Stimulated activated CD8-positive, alpha-beta memory T cell treated with anti-CD3 and anti-CD28 coated beads, Interleukin-7, amount 100 ng/mL, for 48 hours (primary cell): ENCODE data around the gene ARSK.

Experiments
- DNase-seq, 2 donors: peaks; one replicate each; pipeline ENCODE4 v3.0.0-alpha.2; 2020; ENCODE audit warnings: low read depth in 1 of 2; ENCODE audit errors: extremely low read depth in 1 of 2

ARSK gene, protein sequence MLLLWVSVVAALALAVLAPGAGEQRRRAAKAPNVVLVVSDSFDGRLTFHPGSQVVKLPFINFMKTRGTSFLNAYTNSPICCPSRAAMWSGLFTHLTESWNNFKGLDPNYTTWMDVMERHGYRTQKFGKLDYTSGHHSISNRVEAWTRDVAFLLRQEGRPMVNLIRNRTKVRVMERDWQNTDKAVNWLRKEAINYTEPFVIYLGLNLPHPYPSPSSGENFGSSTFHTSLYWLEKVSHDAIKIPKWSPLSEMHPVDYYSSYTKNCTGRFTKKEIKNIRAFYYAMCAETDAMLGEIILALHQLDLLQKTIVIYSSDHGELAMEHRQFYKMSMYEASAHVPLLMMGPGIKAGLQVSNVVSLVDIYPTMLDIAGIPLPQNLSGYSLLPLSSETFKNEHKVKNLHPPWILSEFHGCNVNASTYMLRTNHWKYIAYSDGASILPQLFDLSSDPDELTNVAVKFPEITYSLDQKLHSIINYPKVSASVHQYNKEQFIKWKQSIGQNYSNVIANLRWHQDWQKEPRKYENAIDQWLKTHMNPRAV

DNA sequence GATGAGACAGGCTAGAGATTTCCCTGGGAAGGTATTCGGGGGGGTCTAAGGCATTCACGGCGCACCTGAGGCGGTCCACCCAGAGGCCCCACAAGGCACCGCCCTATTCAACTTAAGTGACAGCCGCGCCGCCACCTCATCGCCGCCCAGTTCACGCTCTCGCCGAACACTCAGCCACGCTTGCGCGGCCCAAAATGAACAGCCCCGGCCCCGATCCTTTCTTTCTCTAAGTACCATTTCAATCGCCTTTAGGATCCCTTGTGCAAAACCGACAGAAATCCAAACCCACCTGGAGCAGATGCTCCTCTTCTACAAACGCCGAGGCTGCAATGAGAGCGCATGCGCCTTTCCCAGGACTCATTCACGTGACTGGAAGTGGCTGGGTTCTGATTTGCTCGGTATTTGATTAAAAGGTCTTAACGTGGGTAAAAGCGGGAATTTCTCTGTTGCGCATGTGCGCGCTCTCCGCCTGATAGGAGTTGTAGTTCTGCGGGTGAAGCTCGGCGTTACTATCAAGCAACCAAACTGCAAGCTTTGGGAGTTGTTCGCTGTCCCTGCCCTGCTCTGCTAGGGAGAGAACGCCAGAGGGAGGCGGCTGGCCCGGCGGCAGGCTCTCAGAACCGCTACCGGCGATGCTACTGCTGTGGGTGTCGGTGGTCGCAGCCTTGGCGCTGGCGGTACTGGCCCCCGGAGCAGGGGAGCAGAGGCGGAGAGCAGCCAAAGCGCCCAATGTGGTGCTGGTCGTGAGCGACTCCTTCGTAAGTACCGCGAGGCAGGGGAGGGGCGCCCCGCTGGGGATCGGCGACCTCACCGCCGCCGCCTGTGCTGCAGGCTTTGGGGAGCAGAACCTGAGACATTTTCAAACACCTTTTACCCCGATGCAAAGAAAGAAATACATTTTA, at the start of gene ARSK, which contains the start of gene SKIC3:
Gene ARSK (plus strand): TSS at position 455 of the 902 bp plus-strand sequence. CDS start 178 bp downstream, at position 633.
Gene SKIC3 (minus strand): TSS at position 331 of the 902 bp plus-strand sequence. CDS start 7,827 bp downstream, outside the sequence.
- peak; percentile 80 to 86 for DNase-seq

DNA sequence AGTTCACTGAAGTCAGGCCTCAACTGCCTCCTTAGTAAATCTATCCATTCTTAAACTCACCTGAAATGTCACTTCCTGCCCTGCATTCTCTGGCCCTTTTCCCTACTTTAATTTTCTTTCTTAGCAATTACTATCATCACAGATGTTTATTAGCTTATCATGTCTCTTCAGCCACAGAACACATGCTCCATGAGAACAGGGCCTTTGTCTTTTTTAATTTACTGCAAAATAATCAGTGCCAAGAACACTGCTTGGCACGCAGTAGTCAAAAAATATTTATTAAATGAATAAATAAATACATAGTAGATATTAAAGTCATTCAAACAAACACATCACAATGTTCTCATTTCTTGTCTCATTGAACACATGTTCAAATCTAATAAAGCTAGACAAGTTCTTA, 46.4 kb upstream of the ARSK start:
- no peak for DNase-seq

DNA sequence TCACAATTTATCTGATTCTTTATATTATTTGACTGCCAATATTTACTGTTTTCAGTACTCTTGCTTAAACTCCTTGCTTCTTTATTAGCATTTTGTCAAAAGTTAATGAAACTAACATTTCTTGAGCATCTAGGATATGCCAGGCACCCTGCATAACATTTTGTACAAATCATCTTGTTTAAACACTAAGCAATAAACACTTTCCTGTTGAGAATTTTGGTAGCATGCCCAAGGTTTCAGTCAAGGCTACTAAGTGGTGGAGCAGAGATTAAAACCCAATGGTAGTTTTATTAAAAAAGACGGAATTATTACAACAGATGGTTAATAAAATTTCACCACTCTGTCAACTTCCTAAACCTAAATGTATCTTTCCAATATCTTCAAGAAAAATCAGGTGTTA, 43.3 kb upstream of the ARSK start:
- DNase-seq, result no peak

DNA sequence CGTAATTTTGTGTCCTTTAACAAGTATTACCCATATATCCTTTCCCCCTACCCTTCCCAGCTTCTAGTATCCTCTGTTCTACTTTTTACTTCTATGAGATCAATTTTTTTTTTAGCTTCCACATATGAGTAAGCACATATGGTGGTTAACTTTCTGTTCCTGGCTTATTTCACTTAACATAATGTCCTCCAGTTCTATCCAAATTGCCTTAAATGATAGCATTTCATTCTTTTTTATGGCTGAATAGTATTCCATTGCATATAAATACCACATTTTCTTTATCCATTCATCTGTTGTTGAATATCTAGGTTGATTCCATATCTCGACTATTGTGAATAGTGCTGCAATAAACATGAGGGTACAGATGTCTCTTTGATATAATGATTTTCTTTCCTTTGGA, 36.5 kb upstream of the ARSK start:
- DNase-seq, result no peak

DNA sequence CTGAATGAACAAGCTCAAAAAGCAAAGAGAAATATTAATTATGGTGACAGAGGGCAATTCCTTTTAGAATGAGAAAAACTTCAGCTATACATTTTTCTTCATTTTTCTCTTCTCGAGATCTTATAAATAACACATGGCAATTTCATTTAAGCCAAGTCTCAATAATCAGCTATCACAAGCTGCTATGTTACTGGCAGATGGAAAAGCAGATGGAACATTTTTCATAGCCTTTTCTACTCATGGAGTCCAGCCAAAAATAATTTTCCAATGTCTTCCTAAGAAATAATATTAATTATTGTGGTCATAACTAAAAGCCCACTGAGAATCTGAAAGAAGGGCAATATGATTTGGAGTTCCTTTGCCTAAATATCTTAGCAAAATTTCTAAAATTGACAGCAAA, 35.8 kb upstream of the ARSK start:
- DNase-seq, result no peak

DNA sequence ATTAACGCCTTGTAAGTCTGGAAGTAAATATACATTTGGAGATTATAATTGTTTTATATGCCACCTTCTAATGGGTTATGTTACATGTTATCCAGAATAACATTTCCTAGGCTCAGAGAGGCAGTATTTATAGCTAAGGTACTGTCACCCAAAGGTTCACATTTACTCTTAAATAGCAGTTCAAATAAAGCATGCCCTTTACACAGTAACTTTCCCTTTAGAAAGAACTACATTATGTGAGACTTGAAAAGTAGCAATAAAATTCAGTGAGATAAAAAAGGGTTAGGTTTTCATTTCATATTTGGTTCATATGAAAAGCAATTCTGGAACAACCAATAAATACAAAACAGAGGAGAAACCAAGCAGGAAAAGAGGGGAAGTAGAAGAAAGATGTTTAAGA, 35.2 kb upstream of the ARSK start:
- no peak for DNase-seq

DNA sequence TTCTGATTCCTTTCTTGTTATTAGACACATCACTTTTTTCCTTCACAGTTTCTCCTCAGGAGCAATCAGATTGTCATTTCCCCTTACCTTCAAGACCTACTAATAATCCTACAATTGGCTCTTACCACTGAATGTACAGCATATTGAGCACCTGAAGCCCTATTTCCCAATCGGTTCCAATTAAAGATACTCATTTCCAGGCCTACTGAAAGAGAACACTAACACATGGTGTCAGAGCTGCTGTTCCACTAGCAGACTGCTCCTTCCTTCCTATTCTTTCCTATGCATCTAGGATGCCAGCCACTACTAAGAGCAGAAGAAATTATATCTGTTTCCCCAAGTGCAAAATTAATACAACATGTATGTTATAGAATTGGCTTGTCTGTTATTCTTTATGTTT, 34.7 kb upstream of the ARSK start:
- no peak for DNase-seq

DNA sequence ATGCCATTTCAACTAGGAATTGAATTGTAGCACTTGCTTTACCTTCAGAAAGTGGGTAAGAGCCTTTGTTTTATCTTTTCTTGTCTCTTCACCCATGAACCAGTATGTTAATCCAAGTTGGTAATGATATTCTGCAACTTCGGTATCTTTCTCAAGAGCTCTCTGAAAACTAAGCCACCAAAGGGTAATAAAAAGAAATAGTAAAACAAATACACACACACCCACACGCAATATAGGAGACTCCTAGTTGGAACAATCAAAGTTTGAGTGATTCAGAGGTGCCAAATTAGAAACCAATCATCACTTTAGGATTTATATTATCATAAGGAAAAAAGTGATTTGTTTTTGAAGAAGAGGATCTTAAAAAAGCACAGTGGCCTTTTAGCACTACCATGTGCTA, 30.5 kb upstream of the ARSK start:
- DNase-seq, result no peak

DNA sequence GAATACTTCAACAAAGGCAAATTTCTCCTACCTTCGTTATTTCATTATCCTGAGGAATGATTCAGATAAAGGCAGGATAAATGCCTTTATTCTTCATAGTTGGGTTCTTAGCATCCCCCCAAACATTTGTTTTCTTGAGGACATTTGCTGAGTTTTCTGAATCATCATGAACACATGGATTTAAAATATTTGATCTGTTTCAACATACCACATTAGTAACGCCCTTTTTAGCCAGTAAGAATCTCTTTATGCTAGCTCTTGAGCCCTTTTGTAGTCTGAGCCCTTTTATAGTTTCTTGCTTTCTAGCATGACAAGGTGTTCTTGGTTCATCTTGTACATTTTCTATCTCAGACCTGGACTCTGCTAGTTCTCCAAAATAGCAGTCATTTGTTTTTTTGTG, 28.0 kb upstream of the ARSK start:
- no peak for DNase-seq

DNA sequence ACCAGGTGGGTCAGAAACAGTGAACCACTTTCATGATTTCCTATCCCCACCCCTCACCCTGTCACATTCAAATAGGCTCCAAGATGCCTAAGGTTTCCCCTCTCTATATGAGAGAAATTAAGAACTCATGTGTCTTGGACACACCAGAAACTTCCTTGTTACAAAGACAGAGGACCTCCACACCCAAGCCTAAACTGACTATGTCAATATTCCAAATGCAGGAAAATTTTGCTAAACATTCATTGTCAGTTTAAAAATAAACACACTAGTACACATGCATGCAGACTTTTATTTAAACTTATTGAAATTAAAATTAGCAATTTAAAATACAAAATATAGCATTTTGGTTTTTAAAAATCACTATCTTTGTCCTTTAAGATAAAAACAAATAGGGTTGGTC, 26.3 kb upstream of the ARSK start:
- DNase-seq, result no peak

DNA sequence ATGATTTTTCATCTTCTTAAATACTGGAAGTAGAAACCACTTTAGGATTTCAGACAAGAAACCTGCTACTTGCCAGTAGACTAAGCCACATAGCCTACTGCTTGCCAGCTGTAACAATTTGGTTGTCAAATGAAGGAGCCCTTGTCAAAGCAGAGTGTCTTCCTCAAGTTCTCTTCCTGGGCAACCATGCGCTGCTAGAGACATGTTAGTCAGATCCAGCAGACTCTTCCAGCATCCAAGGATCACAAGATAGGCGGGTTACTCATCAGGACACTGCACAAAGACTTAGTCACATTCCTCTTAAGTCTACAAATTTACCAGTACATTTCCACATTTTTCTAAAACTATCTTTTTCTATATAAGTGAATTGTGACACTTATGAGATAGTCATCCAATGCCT, 24.5 kb upstream of the ARSK start:
- no peak for DNase-seq

DNA sequence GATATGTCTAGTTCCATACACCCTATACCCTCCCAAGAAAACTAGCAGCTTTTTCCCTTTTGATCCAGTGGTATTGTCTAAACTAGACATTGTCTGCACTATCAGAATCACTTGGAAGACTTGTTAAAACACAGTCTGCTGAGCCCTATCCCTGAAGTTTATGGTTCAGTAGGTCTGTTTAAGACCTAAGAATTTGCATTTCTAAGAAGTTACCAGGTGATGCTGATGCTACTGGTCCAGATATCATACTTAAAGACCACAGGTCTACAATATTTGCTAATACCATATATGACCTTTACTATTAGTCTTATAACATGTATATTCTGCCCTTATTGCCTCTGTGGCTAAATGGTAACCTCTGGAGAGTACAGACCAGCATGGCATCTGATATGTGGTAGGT, 23.4 kb upstream of the ARSK start:
- DNase-seq, result no peak

DNA sequence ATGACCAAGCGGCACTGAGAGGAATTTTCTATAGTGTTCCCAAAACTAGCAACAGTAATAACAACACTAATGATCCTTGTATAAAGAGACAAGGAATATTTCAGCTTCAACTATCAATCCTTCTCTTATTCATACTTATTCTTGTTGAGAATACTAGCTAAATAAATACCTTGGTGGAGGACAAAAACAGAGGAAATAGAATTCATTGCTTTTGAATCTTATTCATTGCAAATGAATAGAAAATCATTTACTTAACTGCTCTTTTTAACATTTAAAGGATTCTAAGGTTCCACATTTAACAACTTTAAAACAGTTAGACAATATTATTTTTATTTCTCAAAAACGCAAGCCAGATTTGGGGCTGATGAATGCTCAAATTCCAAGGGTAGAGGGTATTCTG, 22.5 kb upstream of the ARSK start:
- no peak for DNase-seq

DNA sequence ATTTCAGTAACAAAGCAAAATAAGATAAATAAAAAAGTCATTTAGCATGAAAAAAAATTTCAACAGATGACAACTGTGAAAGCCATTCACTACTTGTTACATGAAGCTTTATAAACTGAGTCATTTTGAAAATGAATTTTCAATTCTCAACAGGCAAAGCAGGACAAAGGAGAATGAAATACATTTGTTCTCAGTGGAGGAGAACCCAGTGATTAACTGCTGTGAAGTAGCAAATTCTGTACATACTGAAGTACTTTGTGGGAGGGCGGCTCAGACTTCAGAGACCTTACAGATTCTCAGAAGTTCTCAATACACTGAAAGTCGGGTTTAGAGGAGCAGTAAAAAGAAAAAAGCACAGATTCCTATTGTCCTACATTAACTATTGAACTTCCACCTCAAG, 21.8 kb upstream of the ARSK start:
- no peak for DNase-seq

DNA sequence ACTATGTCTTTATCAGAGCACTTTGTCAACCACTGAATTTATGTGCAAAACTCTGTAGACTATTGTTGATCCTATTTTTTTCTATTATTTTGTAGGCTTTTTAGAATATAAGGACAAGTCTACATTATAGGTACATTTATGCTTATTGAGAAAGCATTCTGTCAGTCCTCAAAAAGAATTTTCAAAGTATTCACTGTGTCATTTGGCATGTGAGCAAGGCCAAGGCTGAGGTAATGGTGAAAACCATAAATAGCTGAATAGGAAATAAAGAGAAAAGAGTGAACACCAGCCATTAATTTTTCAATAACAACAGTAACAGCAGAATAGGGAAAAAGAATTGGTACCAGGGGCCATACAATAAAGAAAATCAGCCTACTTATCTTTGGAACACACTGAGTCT, 21.1 kb upstream of the ARSK start:
- DNase-seq, result no peak

DNA sequence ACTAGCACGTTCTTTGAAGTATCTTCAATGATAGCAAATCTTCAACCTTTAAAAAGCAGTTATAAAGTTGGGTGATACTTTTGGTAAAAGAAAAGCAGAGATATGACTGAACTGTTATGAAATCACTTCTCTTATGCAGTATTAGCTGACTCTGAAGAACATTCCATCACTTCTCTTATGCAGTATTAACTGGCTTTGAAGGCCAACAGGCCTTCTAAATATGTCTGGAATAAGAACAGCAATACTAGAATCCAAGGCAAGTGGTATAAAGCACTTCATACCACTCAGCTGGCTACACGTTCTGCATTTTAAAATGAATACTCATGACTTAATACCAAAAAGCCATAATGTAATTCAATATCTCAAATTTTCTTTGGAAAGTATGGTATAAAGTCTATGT, 17.4 kb upstream of the ARSK start:
- no peak for DNase-seq

DNA sequence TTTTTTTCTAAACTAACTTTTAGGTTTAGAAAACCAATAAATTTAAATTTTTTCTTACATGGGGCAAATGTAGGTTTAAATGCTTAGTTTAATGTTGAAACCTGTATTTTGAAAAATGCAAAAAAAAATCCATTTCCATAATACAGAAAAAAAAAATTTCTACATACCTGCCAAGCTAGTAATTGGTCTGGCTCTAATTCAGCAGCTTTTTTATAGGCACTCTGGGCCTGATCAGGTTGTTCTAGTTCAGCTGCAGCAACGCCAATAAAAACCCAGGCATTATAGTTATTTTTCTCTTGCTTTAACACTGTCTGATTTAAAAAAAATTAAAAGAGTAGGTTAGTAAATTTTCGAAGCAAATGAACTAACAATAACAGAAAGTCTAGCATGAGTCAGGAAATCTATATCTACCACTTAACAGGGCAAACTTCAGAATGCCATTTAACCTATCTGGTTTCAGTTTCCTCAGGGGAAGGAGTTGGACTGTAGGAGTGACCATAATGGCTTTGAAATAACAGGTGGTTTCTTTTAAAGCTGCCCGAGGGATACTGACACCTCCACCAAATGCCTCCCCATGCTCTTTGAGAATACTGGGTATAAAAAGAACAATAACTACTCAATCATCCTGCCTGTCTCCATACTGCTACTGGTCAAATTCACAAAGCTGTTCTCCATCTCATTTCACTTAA, 11.7 kb upstream of the ARSK start:
- DNase-seq, result no peak

DNA sequence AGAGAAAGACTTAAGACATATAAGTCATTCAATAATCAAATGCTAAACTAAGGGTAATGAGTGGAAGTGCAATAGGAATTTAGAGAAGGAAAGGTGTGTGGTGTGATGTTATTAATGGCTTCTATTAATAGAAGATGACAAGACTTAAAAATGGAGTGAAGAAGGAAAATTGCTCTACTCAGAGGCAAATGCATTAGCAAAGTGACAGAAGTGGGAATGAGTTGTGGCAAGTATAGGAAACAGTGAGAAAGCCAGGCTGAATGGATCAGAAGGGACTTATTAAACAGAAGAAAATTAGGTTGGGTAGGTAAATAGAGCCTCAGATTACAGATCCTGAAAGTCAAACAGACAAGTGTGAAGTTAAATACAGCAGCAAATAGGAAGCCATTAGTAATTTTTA, 5.9 kb upstream of the ARSK start:
- no peak for DNase-seq

DNA sequence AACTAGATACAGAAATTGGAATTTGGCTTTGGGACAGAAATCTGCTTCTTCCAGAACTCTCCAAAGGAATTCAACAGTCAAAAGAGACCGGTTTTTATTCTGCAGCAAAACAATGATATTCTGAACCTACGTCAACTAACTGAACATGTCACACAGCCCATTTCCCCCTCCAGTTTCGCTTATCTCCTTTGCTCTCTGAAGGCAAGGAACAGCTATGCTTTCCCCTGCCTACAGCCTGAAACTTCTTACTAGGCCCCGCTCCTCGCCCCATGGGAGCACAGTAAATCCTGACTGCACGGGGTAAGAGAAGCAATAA, 612 bp upstream of the ARSK start:
- no peak for DNase-seq

DNA sequence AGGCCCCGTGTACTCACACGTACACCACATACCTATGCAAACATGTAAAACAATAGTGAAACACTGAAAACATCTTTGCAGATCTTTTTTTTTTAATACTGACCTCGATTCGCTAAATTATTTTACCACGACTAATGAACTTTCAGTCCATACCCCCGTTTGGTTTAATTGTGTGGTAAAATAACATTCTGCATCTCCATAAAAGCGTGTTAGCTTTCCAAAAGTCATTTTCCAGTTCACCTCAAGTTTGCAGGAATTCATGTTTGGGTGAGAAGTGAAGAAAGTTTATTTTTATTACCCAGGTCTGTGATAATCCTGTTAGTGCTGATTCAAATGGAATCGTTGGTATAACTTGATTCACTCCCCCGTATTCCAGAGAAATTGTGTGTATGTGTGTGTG, 652 bp downstream of the ARSK start:
- DNase-seq, result no peak

DNA sequence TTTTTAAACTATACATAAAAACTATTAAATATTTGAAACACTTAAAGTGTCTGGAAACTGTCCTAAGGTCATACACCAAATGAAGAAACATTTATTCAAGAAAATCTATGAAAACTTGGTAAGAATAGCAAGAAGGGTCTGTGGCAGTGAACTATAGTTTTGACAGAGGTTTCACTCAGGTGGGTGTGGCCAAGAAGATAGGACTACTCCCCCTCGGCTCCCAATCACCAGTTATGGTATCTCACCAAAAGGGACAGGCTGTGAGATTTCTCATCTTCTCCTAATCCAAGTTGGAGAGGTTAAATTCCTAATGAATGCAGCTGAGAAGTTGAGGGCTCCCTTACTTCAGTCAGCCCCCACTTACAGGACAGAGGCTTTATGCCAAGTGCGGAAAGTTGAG, 2.9 kb downstream of the ARSK start:
- DNase-seq, result no peak
